ENCODE measurements around the gene CTSH.

CTSH gene, protein sequence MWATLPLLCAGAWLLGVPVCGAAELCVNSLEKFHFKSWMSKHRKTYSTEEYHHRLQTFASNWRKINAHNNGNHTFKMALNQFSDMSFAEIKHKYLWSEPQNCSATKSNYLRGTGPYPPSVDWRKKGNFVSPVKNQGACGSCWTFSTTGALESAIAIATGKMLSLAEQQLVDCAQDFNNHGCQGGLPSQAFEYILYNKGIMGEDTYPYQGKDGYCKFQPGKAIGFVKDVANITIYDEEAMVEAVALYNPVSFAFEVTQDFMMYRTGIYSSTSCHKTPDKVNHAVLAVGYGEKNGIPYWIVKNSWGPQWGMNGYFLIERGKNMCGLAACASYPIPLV

DNA sequence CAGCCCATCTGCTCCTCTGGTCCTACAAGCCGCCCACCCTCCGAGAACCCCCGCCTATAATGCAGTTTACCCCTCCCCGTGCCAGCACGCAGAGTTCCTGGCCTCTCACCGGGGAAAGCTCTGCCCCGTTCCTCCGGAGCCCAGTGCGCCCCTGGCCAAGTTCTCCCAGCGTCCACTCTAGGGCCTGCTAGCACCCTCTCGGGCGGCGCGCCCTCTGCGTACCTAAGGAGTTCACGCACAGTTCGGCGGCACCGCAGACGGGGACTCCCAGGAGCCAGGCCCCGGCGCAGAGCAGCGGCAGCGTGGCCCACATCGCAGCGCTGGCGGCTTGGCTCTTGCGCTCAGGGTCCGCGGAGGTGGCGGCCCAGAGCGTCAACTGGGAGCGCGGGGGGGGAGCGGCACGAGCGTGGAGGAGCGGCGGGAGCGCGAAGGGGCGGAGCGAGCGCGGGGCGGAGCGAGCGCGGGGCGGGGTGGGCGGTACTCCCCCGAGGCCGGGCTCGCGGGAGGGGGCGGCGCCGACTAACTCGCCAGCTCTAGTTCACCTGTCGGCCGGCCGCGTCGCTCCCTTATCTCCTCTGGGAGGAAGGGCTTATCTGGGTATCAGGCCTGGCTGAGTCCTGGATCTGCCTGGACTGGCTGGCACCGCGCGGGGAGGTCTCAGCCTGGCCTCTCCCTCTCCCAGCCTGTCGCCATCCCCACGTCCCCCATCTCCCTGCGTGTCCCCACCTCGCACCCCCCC lies at the start of gene CTSH:
CTSH (minus strand) TSS at position 378 of the 739 bp plus-strand sequence; CDS start at position 313, 65 bp downstream.
- peak; percentile 43 to 71 for DNase-seq (ENCODE audit: low read depth in 1 of 2, low spot score in 1 of 2)

DNA sequence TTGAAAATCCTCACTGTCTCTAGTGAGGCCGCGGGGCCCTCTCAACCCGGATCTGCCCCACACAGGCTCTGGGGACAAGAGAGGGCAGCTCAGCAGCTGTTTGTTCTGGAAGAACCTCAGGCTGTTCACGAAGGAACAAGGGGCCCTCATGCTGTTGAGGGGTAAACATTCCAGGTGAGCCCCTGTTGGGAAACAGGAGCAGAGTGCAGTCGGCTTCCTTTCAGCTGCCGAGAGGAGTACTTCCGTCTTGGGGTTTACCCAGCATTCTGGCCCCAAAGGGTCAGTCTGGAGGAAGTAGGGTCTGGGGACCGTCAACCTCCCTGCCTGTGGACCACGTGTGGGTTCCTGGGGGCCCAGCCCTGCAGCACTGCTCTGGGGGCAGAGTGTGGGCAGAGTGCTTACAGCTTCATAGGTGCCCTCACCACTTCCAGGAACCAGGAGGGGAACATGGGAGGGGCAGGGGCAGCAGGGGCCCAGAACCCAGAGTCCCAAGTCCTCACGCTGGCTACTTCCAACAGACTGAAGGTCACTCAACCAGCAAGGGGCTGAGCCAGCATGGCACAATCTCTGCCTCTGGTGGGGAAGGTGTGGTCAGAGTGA lies 49.2 kb upstream of the CTSH start:
- DNase-seq (ENCODE audit: low read depth in 1 of 2, low spot score in 1 of 2), result no peak

DNA sequence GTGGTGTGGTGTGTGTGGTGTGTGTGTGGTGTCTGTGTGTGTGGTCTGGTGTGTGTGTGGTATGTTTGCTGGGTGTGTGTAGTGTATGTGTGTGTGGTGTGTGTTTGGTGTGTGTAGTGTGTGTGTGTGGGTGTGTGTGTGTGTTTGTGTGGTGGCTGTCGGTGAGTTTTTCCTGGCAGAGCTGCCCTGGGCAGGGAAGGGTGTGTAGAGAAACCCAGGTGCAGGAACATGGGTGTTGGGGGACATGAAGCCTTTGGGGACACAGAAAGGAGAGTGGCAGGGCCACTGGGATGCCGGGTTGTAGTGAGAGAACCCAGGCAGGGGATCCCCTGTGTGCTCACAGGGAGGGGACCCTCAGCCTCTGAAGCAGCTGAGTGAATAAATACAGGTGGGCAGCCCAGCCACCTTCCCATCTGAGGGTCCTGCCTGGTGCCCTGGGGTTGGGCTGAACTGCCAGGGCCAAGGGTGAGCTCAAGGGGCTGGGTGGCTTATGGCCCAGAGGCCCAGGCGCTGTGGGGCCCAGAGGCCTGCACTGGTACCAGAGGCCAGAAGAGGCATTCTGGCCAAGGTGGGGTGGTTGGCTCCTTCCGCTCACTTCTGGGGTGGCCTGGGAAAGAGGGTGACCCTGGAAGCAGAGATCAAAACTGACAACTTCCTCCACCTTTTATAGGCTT lies 48.5 kb upstream of the CTSH start:
- no peak for DNase-seq (ENCODE audit: low read depth in 1 of 2, low spot score in 1 of 2)

DNA sequence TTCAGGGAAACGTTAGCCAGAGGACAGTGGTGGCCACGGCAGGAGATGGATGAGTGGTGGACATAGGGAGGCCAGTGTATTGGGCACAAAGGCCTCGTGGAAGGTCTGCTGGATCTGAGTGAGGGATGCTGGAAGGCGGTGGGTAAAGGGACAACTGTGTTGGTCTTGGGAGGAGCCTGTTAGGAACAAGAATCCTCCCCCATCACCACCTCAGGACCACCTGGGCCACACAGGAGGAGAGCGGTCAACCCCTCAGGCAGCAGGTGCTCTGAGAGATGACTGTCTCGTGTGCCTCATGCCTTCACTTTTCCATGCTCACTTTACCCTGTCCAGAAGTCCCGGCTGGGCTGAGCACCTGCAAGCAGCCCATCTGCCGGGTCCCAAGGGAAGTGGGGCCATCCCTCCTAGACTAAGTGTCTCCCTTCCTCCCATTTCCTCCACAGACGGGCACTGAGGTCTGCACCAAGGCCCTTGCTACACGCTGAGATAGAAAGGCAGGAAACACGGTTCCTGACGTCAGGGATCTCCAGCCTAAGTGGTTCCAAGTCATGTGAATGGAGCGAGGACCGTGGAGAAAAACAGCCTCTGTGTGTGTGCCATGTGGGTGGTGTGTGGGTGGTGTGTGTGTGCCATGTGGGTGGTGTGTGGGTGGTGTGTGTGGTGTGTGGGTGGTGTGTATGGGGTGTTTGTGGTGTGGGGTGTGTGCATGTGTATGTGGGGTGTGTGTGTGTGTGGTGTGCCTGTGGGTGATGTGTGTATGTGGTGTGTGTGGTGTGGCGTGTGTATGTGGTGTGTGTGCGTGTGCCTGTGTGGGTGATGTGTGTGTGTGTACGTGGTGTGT lies 47.8 kb upstream of the CTSH start:
- DNase-seq (ENCODE audit: low read depth in 1 of 2, low spot score in 1 of 2), result no peak

DNA sequence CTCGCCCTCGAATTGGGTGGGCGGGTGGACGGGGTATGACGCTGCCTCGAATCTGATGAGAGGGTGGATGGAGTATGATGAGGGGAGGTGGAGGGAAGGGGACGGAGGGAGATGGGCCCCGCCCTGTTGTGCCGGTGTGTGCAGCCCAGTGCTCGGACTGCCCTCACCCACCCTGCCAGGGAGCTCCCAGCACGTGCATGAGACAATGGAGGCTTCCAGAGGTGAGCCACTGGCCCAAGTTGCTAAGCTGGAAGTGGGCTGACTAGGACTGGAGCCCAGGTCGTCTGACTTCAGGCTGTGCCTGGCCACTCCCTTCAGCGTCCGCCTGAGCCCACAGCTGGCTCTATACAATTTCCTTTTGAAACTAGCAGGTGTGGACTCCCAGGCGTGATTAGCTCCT lies 47.0 kb upstream of the CTSH start:
- no peak for DNase-seq (ENCODE audit: low read depth in 1 of 2, low spot score in 1 of 2)

DNA sequence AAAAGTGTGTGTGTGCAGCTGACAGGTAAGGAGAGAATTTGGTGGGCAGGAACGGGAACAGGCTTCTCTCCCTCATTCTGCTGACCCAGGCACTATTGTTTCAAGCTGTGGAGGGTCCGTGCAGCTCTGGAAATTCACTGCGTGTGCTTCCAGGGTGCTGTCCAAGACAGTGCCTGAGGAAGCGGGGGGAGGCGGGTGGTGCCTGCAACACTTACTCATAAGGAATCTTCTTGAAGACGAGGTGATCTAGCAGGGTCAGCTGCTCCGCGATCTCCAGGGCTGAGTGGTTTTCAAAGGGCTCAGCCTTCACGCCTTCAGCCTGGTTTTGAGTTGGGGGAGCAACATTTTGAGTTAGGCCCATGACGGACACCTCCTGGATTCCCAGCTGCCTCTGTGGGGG lies 46.6 kb upstream of the CTSH start:
- no peak for DNase-seq (ENCODE audit: low read depth in 1 of 2, low spot score in 1 of 2)

DNA sequence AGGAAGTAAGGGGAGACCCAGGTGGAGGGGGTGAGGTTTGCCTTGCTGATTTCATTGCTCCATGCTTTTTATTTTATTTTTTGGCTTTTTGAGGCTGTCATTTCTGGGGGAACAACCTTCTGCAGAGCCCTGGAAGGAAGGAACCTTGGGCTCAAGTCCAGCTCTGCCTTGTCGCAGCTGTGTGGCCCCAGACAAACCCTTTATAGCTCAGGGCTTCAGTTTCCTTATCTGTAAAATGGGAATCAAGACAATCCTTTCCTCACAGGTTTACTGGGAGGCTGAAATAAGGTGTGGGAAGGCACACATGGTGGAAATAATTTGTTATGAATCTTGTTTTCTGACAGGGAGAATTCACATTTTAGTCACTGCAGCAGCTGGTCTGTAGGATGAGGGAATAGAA lies 45.4 kb upstream of the CTSH start:
- DNase-seq (ENCODE audit: low read depth in 1 of 2, low spot score in 1 of 2), result no peak

DNA sequence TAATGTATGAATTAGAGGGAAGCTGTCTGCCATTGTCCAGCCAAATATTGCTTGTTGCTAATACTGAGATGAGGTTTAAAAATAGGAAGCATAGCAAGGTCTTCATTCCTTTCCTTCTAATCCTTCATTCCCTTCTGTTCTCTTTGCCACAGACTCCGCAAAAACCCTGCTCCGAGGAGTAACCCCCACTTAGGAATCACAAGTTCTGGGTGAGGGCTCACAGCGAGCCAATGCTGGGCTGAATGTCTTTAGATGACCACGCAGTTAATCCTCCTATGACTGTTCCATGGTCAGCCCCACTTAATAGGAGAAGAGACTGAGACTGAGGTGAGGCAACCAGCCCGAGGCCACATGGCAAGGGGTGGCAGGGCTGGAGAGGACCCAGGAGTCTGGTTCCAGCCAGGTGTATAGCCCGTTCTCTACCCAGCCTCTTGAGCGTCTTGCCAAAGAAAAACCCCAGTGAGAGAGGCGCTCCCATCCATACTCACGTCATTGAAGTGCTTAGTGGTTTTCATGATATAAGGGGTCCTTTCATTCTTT lies 44.9 kb upstream of the CTSH start:
- DNase-seq (ENCODE audit: low read depth in 1 of 2, low spot score in 1 of 2), result no peak

DNA sequence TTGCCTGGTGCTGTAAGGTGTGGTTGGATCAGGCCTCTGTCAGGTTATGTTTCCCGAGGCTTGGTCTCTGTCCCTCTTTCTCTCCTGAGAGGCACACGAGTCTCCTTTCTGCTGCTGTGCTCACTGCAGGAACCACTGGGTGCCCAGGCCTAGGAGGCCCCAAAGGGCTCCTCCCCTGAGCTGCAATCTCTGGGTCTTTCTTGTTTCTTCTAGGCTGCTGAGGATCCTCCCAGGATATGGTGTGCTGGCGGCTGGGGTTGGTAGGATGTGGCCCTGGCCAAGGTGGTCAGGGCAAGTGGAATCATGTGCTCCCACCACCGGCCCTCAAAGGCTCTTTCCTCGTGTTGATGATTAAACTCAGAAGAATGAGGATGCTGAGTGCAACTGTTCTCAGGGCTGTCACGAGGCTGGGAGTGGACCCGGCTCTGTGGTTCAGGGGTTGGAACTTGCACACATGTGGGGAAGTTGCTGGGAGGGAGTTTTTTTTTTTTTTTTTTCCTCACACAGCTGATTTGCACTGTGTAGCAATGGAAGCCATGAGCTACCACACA lies 43.6 kb upstream of the CTSH start:
- no peak for DNase-seq (ENCODE audit: low read depth in 1 of 2, low spot score in 1 of 2)

DNA sequence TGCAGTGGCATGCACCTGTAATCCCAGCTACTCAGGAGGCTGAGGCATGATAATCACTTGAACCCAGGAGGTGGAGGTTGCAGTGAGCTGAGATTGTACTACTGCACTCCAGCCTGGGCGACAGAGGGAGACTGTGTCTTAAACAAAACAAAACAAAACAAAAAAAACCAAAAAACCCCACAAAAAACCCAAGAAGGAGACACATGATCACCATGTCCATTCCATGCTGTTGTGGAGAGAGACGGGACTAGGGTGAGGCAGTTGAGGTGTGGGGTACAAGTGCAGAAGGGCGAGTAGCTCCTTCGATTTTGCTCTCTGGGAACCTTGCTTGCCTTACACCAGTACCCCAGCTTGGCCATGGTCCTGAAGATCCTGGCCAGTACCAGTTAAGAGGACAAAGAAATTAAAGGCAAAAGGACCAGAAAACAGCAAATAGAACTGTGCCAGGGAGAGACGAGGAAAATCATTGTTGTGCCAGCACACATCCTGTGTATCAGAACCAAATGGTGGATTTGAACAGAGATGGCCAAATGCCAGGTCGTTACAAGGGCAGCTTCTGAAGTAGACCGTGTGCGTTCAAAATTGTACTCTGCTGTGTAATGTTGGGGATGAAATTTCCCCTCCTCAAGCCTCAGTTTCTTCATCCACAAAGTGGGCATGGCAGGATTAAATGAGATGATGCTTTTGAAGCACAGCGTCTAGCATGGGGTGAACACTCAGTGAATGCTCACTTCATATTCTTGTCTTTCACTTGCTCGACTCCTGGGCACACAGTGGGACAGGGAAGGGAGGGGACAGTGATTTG lies 42.9 kb upstream of the CTSH start:
- DNase-seq (ENCODE audit: low read depth in 1 of 2, low spot score in 1 of 2), result no peak

DNA sequence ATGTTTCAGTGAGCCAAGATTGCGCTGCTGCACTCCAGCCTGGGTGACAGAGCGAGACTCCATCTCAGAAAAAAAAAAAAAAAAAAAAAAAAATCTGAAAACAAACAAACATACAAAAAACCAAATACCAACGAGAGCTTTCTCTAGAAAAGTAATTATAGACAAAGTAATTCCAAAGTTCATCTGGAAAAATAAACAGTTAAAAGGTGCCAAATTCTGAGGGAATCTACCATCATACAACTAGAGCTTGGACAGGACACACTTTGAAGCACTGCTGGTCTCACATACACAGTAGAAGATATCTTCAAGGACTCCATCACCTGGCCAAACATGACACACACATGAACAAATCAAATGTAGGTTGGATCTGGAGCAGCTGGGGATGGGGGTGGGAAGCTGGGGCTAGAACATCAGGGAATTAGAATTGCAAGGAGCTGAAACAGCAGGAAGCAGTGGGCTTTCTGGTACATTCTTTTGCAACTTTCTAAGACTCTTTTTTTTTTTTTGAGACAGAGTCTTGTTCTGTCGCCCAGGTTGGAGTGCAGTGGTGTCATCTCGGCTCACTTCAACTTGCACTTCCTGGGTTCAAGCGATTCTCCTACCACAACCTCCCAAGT lies 41.1 kb upstream of the CTSH start:
- no peak for DNase-seq (ENCODE audit: low read depth in 1 of 2, low spot score in 1 of 2)

DNA sequence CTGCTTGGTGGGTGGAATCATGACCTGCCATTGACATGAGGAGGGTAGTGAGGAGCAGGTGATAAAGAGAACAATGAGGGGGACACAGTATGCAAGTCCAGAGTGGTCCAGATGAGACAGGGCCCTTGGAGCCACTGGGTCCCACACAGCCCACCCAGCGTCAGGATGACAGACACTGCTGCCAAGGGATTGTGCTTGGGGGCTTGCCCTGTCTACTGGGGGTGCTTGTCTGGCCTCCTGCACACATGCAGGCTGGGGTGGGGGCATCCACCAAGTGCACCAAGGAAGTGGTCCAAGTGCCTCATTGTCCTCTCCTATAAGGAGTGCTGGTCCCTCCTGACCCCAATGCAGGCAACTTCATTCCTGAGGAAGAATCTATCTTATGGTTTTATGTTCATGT lies 39.2 kb upstream of the CTSH start:
- no peak for DNase-seq (ENCODE audit: low read depth in 1 of 2, low spot score in 1 of 2)

DNA sequence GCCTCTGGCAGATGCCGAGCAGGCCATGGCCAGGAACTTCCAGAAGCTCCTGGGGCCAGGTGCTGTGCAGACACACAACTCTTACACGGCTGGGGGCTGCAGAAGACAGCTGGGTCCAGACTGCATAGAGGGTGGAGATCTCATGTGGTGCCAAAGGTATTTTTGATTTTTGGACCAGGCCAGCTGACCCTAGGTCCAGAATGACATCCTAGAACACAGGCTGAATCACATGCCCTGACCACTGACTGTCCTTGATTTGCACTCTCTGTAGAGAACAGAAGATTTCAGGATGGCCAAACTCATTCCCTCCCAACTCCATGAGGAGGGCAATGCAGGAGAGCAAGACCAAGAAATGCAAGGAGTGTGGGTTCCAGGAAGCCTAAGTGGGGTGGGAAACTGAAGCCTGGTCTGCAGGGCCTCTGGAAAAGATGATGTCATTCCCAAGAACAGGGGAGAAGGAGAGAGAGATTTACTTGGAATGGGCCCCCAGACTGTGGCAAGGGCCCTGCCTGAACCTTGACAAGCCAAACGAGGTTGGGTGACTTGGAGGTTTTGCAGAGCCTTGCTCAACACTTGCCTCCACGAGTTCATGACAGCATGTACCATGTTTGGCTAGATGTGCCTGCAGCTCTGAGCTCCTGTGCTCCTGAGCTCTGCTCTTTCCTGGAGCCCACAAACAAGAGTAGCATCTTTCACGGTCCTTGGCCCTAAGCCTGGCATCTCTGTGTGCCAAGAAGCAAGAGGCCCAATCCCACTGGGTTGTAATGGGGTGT lies 38.5 kb upstream of the CTSH start:
- DNase-seq (ENCODE audit: low read depth in 1 of 2, low spot score in 1 of 2), result no peak

DNA sequence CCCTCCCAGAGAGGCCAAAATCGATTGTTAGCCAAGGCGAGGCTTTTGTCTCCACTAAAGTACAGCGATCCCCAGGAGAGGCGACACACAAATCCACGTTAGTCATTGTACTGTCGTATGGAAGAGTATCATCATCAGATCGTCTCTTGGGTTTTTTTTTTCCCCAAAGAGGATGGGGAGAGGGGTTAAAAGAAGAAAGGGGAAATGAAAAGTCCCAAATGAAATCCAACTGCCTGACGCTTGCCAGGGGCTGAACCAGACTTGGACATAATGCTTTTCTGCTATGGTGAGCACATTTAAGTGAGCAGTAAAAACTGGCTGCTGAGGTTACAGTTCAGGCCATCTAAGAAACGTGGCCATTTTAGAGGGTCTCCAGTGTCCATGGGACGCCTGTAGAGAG lies 37.9 kb upstream of the CTSH start:
- no peak for DNase-seq (ENCODE audit: low read depth in 1 of 2, low spot score in 1 of 2)

DNA sequence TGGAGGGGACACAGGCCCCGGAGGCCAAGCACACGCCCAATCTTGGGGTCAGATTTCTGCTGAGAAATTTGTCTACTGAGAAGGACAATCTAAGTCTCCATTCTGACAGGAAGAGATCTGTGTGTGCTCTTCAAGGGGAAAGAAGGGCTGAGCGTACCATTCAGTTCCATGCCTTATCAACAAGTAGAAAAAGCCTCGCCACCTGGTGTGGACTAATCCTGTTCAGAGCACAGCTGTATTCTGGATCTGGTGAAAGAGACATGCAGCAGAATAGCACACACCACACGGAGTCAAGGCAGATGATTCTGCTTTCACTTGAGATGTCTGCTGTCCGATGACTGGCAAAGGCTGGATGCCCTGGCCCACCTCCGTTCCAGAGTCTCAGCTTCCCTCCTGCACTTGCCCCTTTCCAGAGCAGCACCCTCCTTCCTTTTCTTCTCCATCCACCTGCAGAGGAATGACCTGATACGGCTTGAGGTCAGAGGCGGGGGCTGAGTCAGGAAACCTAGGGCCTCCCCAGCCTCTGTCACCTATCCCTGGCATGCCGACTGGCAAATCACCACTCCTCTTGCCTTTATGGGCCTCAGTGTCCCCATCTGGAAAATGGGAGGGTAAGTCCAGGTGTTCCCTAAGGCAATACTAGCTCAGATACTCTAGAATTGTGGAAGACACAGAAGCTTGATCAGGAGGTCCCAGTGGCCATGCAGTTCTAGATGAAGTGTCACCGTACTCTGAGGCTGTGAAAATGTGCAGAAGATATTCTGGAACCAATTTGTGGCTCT lies 36.9 kb upstream of the CTSH start:
- no peak for DNase-seq (ENCODE audit: low read depth in 1 of 2, low spot score in 1 of 2)

DNA sequence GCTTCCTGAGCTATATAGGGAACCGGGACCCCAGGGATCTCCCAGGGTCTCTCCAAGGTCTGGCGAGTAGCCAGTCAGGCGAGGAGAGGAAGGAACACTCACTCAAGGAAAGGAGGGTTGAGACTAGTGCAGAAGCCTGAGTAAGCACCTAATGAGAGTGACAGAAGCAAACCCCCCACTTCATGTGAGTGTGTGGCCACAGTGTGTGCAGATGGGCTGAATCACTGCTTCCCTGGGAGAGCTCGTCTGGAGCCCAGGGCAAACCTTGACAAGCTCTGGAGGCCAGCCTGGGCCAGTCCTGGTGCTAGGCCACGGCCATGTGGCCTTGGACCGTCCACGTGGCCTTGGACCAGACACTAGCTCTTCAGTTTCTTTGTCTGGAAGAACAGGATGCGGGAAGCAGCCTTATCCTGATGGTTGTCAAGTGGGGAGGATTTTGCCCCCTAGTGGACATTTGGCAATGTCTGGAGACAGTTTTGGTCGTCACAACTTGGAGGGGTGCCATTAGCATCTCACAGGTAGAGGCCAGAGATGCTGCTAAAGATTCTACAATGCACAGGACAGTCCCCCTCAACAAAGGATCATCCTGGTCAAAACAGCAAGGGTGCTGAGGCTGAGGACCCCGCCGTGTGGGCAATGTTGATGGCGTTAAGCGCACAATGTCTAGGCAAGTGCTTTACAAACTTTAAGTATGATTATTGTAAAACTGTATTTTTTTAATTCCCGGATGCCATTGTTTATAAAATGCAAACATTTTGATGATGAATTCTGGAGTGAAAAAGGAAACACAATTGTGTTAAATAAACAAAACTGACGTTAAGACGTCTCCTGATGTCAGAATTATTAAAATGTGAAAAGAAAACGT lies 34.8 kb upstream of the CTSH start:
- DNase-seq (ENCODE audit: low read depth in 1 of 2, low spot score in 1 of 2), result no peak

Measured in stimulated activated CD4-positive, alpha-beta T cell treated with anti-CD3 and anti-CD28 coated beads, Interleukin-15, amount 100 ng/mL, for 1 hour (primary cell).